HG02852 (cell line): ENCODE results near the gene FAS.
"Not testable (repeated sequence)": the region's sequence is repeated elsewhere in the genome, so short reads cannot be mapped to it uniquely, and the experiment has no call there.

Experiments used
- ATAC-seq: cut with Tn5 transposase; IDR thresholded peaks from one replicate; pipeline ENCODE4 v1.9.1; 2021; ENCODE audit warnings: mild to moderate bottlenecking, moderate library complexity; ENCODE audit not compliant: unreplicated experiment

Gene FAS

DNA sequence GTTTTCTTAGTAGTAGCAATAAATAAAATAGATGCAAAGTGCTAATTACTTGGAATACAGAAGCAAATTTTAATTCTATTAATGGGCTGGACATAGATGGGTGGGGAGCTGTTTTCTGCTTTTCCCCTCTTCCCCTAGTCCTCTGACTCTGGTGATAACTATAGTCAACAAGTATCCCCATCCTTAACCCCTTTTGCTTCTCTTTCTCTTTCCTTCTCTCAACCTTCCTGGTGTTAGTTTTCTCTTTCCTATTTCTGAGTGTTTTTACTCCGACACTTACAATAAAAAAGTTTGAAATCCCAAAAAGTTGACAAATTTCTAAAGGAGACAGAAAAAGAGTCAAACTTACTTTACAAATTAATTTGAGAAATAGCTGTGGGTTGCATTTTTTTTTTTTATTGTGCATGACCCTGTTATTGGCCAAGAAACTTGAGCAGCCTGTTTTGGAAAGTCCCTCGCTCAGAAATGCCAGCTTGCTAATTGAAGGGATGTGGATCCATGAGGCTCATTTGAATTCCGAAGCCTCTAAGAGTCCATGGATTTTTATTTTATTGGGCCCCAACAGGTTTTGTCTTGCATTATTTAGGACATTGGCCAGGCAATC lies 2.4 kb downstream of the FAS start:
- no peak for ATAC-seq

GRCh38 chr10:88994019-88994418 lies 3.4 kb downstream of the FAS start:
- no peak for ATAC-seq

DNA sequence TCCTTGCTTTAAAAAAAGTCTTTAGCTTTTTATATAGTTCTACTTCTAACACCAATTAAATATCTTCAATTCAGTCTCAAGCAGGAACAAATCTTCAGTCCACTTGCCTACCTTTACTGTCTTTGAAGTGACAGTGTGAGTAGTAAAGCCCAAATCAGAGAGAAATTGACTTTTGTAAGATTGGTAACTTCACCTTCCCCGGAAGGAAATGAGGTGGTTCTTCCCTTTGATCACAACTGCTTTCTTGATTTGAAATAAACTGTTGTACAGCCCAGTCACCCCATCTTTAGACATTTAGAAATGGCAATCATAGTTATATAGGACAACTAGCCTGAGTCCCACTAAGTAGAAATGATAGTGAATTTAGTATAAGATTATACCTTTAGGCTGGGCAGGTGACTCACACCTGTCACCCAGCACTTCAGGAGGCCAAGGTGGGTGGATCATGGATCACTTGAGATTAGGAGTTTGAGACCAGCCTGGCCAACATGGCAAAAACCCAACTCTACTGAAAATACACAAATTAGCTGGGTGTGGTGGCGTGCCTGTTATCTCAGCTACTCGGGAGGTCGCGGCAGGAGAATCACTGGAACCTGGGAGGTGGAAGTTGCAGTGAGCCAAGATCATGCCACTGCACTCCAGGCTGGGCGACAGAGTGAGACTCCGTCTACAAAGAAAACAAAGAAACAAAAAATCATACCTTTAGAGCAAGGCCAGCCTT lies 4.7 kb downstream of the FAS start:
- no peak for ATAC-seq

GRCh38 chr10:88996927-88997326 lies 6.3 kb downstream of the FAS start:
- ATAC-seq = peak; percentile 41

- ATAC-seq = no peak
Measured at GRCh38 chr10:88999625-89000024, 9.0 kb downstream of the FAS start.

DNA sequence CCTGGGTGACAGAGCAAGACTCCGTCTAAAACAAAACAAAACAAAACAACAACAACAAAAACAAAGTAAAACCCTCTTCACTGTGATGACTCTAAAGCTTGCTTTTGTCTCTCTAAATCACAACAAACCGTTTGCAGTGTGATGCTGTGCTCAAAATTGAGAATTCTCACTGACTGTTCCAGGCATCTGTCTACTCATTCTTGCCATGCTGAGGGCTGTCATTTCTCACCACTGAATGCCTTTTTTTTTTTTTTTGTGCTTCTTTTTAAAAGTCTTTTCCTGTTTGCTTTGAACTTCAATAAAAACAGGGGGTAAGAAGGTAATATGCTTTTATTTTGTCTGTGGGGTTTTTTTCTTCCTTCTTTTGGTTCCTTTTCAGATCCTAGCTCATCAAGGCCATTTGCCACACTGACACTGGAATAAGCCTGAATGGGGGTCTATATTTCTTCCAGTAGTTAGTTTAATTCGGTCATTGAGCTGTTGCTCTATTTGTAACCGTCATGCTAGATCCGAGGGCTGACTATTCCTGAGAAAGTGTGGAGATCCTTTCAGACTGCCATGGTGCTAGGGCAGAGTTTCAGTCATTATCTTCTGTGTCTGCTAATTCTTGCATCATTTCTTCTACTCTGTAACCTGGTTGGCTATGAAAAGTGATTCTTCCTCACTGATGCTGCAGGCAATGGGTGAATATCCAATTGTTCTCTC lies 10.6 kb downstream of the FAS start:
- no peak for ATAC-seq

DNA sequence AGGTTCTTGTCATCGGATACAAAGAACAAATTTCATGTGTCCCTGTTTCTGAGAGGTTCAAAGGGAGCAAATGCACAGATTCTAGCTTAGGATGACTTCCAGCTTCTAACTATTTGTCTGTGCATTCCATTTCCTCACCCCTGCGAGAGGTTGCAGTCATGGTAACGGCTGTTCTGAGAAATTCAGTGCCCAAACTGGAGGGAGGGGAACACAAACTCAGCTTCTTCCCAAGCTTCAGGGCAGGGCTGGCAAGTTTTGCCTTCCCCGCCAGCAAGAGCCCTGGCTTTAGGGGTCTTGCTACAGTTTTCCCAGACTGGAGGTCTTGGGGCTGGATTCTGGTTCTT lies 11.1 kb downstream of the FAS start:
- no peak for ATAC-seq

GRCh38 chr10:89002226-89002978 lies 11.8 kb downstream of the FAS start:
- peak; percentile 45 for ATAC-seq

- ATAC-seq = peak; percentile 62
Measured at GRCh38 chr10:89003344-89003743, 12.7 kb downstream of the FAS start.

GRCh38 chr10:89007129-89007893 lies 16.7 kb downstream of the FAS start:
- ATAC-seq = no peak

DNA sequence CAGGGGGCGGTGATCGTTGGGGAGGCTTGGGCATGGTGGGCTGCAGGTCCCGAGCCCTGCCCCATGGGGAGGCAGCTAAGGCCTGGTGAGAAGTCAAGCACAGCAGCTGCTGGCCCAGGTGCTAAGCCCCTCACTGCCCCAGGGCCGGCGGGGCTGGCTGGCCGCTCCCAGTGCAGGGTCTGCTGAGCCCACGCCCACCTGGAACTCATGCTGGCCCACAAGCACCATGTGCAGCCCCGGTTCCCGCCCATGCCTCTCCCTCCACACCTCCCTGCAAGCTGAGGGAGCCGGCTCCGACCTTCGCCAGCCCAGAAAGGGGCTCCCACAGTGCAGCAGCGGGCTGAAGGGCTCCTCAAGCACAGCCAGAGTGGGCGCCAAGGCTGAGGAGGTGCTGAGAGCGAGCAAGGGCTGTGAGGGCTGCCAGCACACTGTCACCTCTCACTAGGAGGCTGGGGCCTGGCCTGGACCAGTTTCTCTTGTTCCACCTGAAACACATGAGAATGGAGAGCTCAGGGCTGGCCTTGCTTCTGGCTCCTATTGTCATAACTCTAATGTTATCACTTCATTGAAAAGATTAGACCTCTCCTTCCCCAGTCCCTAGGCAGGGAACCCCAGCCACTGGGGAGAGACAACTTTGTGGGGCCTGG lies 28.2 kb downstream of the FAS start:
- ATAC-seq = not testable (repeated sequence)

- no peak for ATAC-seq
Measured at GRCh38 chr10:89019569-89020327, 29.1 kb downstream of the FAS start.

- not testable (repeated sequence) for ATAC-seq
Measured at GRCh38 chr10:89021526-89021925, 30.9 kb downstream of the FAS start.

DNA sequence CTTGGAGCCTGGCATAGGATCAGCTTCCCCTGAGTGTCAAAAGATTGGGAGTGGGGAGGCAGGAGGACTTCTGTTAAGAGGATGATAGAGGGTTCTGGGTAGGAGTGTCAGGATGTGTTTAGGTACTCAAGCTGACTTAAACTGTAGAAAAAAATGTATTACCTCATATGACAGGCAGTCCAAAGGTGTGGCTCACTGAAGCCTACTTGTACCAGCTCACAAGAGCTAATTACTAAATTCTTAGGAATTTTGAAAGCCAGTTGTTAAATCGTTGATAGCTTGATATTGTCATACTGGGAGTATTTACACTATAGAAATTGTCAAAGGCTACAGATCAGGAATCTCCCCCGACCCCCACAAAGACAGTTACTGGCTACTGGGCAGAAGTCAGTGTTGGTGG lies 32.1 kb downstream of the FAS start:
- ATAC-seq = no peak

GRCh38 chr10:89025453-89025852 lies 34.9 kb downstream of the FAS start:
- no peak for ATAC-seq

DNA sequence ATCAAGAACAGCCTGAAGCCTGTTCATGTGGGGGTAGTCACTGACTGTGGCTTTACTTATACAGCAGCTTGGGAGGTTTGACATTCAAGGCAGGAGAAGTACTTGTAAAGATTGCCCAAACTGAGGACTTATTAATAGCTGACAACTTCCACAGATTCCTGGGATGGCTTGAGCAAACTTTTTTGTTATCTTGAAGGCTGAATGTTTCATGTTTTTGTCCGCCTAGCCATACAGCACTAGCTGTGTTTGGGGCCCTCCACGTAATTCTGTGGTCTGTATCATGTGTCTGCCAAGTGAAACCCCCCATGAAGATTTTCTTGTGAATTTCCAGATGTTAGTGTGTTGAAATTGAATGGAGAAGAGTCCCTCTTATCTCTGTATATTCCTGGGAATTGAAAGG lies 38.6 kb downstream of the FAS start:
- ATAC-seq = no peak

- no peak for ATAC-seq
Measured at GRCh38 chr10:89029785-89030437, 39.3 kb downstream of the FAS start.

DNA sequence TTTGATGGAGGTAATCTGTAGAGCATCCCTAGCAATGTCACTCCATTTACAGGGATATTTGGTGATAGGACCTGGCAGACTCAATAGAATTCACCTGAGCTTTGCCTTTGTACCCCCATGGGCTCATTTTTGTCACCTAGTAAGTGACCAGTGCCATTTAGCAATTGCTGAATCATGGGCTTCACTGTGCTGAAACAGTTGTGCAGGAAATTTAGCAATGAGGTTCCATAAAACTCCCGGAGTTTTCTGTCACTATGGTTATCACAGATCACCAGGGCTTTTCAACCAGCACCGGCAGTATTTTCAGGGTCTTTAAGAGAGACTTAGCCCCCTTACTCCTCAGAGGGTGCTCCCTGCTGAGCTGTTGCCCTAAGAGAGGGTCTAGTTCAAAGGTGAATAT lies 40.2 kb downstream of the FAS start:
- no peak for ATAC-seq
